Activated CD4-positive, alpha-beta T cell treated with anti-CD3 and anti-CD28 coated beads, Interleukin-2, amount 50 U/mL, for 4 hours (primary cell): ENCODE data around the gene FTHL17.

Source experiments
- DNase-seq, 2 experiments: peaks; one replicate each; pipeline ENCODE4 v3.0.0-alpha.2; 2020

The FTHL17 gene

DNA sequence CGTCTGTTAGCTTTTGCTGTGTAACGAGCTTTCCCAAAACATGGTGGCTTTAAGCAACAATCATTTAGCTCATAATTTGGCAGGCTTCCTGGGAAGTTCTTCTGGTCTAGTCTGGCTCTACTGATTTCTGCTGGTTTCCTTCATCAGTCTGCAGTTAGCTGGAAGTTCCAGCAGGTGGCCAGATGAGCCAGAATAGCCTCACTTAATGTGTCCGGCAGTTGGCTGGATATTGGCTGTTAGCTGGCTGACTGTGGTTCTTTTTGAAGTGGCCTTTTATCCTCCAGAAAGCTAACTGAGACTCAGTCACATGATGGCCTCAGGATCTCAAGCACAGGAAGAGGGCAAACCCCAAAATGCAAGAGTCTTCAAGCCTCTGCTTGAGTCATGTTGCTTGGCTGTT lies 34.9 kb downstream of the FTHL17 start:
- no peak for DNase-seq

DNA sequence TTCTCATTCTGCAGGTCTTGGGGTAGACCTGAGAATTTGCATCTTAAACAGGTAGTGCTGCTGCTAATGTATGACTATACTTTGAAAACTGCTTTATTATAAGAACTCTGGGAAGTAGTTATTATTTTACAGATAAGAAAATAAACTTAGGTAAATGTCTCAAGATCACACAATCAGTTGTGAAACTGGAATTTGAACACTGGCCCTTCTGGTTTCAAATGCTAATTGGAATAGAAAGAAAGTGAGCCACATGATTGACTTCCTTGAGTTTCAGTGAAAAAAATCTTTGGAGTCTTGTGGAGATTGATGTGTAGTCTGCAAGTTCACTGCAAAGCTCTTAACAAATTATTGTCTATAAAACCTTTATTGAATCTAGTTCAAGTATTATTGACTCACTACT lies 44.5 kb downstream of the FTHL17 start:
- DNase-seq: no peak

DNA sequence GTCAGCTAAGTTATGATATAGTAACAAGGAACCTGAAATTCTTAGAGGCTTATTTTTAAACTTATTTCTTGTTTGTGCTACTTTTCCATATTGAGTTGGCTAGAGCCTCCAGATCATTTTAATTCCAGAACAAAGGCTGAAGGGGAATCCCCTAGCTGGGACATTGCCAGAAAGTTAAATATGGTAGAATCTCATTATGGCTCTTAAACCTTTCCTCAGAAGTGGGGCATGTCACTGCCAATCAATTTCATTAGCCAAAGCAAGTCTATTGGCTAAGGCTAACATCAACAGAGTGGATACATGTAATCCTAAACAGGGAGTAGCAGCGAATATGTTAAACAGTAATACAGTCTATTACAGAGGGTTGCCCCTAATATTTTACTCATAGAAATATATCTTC lies 47.0 kb downstream of the FTHL17 start:
- no peak for DNase-seq

DNA sequence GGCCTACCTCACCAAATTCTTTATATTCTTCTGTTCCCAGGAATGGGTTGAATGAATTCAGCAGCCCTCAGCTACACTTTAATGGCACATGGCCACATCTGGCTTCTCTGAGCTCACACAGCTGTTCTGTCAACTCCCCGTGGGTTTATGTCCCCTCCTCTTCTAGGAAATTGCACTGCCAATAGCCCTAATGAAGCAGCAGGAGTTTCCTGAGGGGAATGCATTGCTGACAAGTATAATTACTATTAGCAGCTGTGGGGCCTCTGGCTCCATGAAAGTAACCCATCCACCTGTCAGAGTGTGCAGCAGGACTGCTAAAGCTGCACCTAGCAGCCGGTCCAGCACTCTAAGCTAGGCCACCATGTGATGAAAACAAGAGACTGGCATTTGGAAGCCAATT lies 50.3 kb downstream of the FTHL17 start:
- no peak for DNase-seq
